AG20443 (cell line): ENCODE results near the gene ARMH1.
"Not testable (repeated sequence)": the region's sequence is repeated elsewhere in the genome, so short reads cannot be mapped to it uniquely, and the experiment has no call there.

ENCODE experiments used
- DNase-seq: peaks from one replicate; pipeline ENCODE4 v3.0.0; 2012; ENCODE audit warnings: low spot score, mixed read lengths

Gene ARMH1

DNA sequence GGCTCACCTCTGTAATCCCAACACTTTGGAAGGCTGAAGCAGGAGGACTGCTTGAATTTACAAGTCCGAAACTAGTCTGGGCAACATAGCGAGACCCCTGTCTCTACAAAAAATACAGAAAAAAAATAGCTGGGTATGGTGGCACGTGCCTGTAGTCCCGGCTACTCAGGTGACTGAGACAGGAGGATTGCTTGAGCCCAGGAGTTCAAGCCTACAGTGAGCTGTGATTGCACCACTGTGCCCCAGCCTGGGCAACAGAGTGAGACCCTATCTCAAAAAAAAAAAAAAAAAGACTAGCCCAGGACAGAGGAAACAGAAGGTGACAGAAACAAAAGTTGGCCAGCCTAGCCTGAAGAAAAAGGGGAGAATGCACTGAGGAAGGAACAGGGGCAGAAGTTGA is 21.2 kb downstream of the ARMH1 start:
- no peak for DNase-seq

GRCh38 chr1:44696101-44696500 is 21.6 kb downstream of the ARMH1 start:
- no peak for DNase-seq

DNA sequence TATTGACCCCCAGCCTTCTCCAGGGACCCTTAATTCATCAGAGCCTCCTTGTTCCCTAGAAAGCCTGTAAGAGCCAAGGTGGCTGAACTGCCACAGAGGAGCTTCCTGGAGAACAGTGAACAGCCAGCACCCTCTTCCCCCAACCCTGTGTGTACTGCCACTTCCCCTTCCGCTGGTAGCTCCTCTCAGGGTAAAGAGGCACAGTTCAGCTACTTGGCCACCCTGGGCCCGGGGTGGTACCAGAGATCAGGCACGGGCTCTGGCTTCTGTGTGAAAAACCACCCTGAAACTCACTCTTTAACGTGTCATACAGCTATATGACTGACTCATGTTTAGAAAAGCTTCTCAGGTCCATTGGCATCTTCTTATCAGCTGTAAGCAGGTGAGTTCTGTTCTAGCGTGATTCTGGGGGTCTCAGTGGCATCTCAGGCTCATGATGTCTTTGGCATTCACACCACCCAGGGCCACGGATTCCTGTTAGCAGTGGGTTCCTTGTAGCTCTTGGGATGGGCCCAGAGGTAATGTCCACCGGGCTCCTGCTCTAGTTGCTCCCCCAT is 22.4 kb downstream of the ARMH1 start:
- DNase-seq: no peak

DNA sequence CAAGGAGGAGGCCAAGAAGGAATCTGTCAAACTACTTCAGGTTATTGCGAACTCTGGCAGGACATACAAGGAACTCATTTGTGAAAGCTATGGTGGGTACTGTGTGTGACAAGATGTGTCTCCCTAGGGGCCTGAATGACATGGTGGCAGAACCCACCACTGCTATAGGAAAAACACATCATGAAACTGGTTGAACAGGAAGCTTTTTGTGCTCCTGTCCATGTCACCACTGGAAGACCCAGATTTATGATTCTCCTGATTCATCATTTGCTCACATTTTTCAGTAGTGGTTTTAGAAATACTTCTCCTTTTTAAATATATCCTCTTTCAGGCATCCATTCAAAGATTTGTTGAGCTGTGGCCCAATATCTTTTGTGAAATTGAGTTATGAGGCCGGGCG is 23.6 kb downstream of the ARMH1 start:
- no peak for DNase-seq

DNA sequence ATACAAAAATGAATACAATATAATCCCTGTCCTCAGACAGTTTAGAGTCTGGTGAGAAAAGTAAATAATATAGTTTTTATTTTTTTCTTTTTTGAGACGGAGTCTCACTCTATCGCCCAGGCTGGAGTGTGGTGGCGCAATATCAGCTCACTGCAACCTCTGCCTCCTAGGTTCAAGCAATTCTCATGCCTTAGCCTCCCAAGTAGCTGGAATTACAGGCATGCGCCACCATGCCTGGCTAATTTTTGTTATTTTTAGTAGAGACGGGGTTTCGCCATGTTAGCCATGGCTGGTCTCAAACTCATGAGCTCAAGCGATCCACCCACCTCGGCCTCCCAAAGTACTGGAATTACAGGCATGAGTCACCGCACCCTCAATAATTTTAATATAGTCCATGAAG is 24.9 kb downstream of the ARMH1 start:
- DNase-seq: not testable (repeated sequence)

DNA sequence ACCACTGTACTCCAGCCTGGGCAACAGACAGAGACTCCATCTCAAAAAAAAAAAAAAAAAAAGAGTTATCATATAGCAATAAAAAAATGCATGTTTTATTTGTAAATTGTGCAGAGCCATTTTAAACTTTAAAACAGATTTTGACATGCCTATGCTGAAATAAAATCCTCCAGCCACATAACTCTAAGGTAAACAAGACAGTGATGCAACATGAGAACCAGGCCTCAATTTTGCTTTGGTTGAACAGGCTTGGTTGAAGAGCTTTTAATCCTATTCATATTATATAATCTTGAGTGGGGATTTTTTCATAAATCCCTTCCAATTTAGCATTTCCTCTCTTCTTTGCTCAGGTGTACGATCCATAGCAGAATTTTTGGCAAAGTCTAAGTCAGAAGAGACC is 26.1 kb downstream of the ARMH1 start:
- no peak for DNase-seq

DNA sequence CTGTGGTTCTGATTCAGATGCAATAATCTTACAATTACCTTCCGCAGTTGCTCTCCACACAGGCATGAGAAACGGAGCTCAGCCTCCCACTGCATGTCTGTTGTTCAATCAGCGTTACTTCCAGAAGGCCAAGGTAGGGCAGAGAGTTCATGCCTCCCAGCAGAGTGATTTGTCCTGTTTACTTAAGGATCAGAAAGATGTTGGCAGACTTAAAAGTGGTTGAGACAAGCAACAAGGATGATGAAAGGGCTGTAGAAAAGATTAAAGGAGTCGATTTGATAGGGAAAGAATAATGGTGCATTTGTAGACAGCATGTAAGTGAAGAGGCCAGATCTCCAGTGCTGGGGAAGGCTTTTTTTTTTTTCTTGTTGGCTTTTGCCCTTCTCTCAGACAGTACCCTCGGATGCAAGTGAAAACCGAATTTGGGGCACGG is 26.6 kb downstream of the ARMH1 start:
- DNase-seq: no peak

DNA sequence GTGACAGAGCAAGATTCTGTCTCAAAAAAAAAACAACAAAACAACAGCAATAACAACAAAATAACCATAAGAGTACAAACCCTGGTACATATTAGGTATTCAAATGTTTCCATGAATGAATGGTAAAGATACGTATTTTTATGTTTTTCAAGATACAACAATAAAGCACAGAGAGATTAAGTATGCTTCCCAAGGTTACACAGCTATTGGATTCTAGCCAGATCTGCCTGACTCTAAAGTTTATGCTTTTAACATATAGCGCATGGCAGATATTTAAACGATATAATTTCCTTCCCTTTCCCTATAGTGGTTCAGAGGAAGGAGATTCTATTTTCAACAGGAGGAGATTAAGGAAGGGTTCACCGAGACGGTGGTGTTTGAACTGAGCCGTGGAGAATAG is 31.0 kb downstream of the ARMH1 start:
- DNase-seq: no peak

GRCh38 chr1:44705938-44706337 is 31.4 kb downstream of the ARMH1 start:
- no peak for DNase-seq

DNA sequence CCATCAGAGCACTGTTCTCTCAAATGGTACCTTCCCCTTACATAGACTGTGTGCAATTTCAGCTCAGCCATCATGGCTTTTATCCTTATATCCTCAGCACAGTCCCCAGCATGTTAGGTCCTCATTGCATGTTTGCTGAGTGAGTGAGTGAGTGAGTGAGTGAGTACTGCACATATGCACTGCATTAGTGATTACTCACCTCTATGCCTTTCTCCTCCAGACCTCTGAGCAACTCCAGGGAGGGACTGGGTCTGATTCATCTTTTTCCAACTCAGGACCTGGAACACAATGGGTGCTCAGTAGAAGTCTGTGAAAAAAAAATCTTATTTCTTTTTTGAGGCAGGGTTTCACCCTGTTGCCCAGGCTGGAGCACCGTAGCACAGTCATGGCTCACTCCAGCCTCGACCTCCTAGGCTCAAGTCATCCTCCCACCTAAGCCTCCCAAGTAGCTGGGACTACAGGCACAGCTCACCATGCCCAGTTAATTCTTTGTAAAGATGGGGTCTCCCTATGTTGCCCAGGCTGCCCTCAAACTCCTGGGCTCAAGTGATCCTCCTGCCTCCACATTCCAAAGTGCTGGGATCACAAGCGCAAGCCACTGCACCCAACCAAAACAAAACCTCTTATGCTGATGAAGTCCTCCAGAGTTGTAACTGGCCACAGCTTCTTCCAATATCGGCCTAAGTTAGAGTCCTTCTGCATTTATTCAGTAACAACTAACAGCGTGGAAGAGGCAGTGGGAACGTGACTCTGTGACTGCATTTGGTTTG is 32.8 kb downstream of the ARMH1 start:
- peak; percentile 88 for DNase-seq

- DNase-seq: peak; percentile 72
These were observed 33.7 kb downstream of the ARMH1 start for GRCh38 chr1:44707959-44708831.

DNA sequence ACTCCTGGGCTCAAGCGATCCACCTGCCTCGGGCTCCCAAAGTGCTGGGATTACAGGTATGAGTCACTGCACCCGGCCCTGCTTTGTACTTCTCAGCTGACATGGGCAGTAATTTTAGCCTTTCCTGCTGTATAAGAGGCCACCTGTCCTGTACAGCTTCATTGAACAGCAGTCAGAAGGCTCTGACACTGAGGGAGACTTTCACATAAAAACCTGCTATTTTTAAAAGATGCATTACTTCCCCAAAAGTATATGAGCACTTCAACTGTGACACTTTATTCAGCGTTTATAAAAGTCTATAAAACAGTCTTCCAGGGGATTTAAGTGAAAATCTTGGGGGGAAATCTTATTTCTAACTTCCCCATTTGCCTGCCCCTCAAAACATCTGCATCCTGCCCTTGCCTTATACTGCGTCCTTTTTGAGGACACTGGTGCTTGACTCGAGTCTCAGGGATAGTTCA is 38.8 kb downstream of the ARMH1 start:
- no peak for DNase-seq

GRCh38 chr1:44714532-44714931 is 40.0 kb downstream of the ARMH1 start:
- no peak for DNase-seq

DNA sequence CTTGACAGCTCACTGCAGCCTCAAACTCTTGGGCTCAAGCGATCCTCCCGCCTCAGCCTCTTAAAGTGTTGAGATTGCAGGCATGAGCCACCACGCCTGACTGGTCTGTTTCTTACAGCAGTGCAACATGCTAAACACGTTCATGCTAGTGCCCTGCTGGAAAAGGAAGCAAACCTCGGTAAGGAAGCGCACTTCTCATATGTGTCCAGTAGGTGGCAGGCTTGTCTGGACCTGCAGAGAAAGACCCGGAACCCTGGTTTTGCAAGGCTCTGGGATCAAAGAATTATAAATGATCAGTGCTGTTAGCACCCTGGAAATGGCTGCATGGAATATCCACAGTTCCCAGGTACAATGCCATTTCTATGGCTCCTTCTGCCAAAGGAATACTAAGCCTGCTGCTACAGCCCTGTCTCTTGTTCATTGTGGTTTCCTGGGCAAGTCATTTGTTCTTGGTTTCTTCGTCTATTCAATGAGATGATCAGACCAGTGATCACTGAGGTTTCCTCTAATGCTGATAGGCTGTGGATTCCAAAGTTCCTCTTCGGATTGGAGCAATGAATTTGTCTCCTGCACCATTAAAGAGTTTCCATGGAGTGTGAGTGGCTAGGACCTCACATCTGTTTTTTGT is 40.5 kb downstream of the ARMH1 start:
- DNase-seq: peak; percentile 88

GRCh38 chr1:44717156-44717555 is 42.6 kb downstream of the ARMH1 start:
- peak; percentile 31 for DNase-seq

- DNase-seq: no peak
These were observed 43.1 kb downstream of the ARMH1 start for GRCh38 chr1:44717653-44718052.

- no peak for DNase-seq
These were observed 43.6 kb downstream of the ARMH1 start for GRCh38 chr1:44718091-44718490.

DNA sequence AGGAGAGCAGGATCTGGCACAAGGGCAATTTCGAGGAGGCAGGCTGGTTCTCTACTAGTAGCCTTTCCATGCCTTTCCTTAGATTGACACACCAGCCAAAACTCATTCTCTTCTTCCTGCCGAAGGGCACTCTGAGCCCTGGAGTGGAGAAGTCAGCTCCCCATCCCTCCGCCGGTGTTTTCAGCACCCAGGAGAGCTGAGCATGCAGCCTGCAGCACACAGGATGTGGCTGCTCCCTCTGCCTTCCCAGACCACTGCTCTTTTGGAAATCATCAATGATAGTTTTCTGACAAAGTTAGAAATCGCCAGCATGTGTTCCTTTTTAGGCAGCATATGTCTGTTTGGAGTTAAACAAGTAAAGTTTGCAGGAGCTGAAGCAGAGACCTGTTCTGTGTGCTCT is 44.8 kb downstream of the ARMH1 start:
- DNase-seq: no peak

DNA sequence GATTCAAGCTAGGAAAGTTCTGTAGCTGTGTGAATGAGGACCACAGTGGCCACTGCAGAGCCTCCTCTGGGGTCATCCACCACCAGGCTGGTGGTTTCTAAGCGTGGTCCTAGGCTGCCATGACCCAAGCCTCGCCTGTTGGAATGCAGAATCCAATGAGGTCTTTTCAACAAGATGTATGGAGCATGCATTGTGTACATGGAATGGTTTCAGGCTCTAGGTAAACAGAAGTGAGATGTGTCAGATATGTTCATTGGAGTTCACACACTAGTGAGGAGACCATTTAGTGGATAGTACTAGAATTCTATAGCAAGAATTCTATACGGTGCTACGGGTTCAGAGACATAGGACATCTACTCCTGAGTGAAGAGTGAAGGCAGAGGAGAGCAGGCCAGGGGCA is 45.8 kb downstream of the ARMH1 start:
- DNase-seq: no peak

GRCh38 chr1:44721485-44722361 is 47.2 kb downstream of the ARMH1 start:
- peak; percentile 56 for DNase-seq

GRCh38 chr1:44723064-44723463 is 48.5 kb downstream of the ARMH1 start:
- DNase-seq: no peak
